ENCODE measurements around the gene PPFIBP2.

DNA sequence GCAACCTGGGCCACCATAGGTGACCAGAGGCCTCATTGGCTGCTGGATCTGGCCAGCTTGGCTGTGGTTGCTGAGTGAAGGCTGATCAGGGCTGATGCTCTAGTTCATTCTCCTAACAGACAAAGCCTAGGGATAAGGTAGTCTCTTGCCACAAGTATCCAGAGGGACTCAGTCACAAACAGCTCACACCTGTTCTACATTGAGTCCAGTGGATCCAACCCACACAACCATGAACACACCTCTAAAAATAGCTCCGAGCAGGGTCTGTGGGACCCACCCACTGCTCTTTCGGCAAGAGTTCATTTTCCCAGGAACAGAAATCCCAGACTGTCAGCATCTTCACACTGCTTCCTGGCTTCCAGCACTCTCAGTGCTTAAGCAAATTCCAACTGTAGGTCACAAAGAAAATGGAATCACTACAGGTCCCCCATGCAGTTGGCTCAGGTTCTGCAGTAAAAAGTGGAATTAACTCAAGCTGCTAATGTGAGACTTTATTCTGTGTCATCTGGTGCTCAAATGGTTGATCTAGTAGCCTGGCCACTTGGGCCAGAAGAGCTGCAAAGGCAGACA is 67.3 kb downstream of the PPFIBP2 start:
- TF ChIP-seq POLR2A (IDR thresholded peaks at IDR 0.05) (no peak), EP300 (IDR thresholded peaks at IDR 0.05) (no peak)
- TF ChIP-seq, protein P1, sequence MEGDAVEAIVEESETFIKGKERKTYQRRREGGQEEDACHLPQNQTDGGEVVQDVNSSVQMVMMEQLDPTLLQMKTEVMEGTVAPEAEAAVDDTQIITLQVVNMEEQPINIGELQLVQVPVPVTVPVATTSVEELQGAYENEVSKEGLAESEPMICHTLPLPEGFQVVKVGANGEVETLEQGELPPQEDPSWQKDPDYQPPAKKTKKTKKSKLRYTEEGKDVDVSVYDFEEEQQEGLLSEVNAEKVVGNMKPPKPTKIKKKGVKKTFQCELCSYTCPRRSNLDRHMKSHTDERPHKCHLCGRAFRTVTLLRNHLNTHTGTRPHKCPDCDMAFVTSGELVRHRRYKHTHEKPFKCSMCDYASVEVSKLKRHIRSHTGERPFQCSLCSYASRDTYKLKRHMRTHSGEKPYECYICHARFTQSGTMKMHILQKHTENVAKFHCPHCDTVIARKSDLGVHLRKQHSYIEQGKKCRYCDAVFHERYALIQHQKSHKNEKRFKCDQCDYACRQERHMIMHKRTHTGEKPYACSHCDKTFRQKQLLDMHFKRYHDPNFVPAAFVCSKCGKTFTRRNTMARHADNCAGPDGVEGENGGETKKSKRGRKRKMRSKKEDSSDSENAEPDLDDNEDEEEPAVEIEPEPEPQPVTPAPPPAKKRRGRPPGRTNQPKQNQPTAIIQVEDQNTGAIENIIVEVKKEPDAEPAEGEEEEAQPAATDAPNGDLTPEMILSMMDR (IDR thresholded peaks at IDR 0.05) = no peak

Data from stomach (tissue), 4 donors.